K562 (cell line): Measurements from ENCODE around the gene ANKH. TPM values are rescaled to one million over a fixed set of nuclear protein-coding genes. Genes with fewer than 3 reads are reported as not detected.

ENCODE experiments used
- ATAC-seq: fragments of 200-7000 bp; cut with Tn5 transposase; 3 replicates; pipeline ENCODE4 v1.9.1; 2020; ENCODE audit warnings: moderate library complexity
- BruUV-seq: library from RNA; stranded (reverse); fragments of 400-500 nt; replicated peaks from 2 replicates; lab custom pipeline; 2021; lab: Mats Ljungman, UMichigan
- CTCF ChIA-PET: fragments of 300-600 bp; formaldehyde crosslinking; extraction: SDS; loops from one replicate; lab custom pipeline; 2021; ENCODE audit warnings: low intra/inter-chr PET ratio; lab: Yijun Ruan, JAX
- POLR2A ChIA-PET: fragments of 300-600, 350-650 bp; sonication (Branson Sonifier 250); formaldehyde crosslinking; extraction: SDS; loops from one replicate; lab custom pipeline; 2021; ENCODE audit warnings: antibody characterized with exemption, inconsistent platforms; lab: Yijun Ruan, JAX
- DNase-seq, 4 experiments: peaks; one replicate each; pipeline versions ENCODE4 v3.0.0 to v3.0.0-alpha.2; 2011 to 2018; ENCODE audit warnings: low spot score in 3 of 4, mixed read lengths in 3 of 4; ENCODE audit errors: extremely low read depth in 1 of 4
- FAIRE-seq: peaks from 2 replicates; lab custom pipeline; 2011; peaks lifted over from hg19 to GRCh38; lab: Jason Lieb, UNC
- H2AFZ ChIP-seq: 2 replicates; pipeline ENCODE4 v1.6.0; 2011; ENCODE audit warnings: low read depth, low read length, control low read depth, inconsistent platforms
- H3K27ac ChIP-seq: fragments of 200-600 bp; 3 replicates; pipeline ENCODE4 v1.8.0; 2011; ENCODE audit warnings: low read depth, mild to moderate bottlenecking, control low read depth, inconsistent platforms, low read length, moderate library complexity, mixed read lengths; ENCODE audit errors: extremely low read depth
- H3K27me3 ChIP-seq, 2 experiments: fragments of 300-600 bp in 1 of 2; 2 replicates in 1 of 2; 3 replicates in 1 of 2; pipeline versions ENCODE4 v1.6.0 to v1.8.0; 2011; ENCODE audit warnings: inconsistent platforms in 2 of 2, low read length in 2 of 2, mild to moderate bottlenecking in 1 of 2, mixed read lengths in 1 of 2, moderate library complexity in 1 of 2; ENCODE audit not compliant: control insufficient read depth in 2 of 2, insufficient read depth in 2 of 2
- H3K36me3 ChIP-seq: fragments of 300-600 bp; 3 replicates; pipeline ENCODE4 v1.8.0; 2011; ENCODE audit warnings: mild to moderate bottlenecking, low read length, inconsistent platforms; ENCODE audit not compliant: control insufficient read depth, insufficient read depth
- H3K4me1 ChIP-seq, 2 experiments: fragments of 200-600 bp in 1 of 2; replicated peaks in 1 of 2; 2 replicates in 1 of 2; 3 replicates in 1 of 2; pipeline versions ENCODE4 v1.5.1 to v1.8.0; 2011; ENCODE audit warnings: inconsistent platforms in 2 of 2, low read length in 2 of 2, mild to moderate bottlenecking in 1 of 2, mixed read lengths in 1 of 2, moderate library complexity in 1 of 2; ENCODE audit not compliant: control insufficient read depth in 2 of 2, insufficient read depth in 2 of 2
- H3K4me2 ChIP-seq: 2 replicates; pipeline ENCODE4 v1.6.1; 2011; ENCODE audit warnings: low read length, control low read depth, inconsistent platforms, mixed read lengths; ENCODE audit not compliant: insufficient read depth
- H3K4me3 ChIP-seq: fragments of 200-600 bp; sonication (generic), shearing (Covaris generic); 2 replicates; pipeline ENCODE4 v1.5.1; 2016; ENCODE audit warnings: control low read depth, inconsistent platforms
- H3K79me2 ChIP-seq: fragments of 200-600 bp; 3 replicates; pipeline ENCODE4 v1.8.0; 2011; ENCODE audit warnings: low read length, inconsistent platforms; ENCODE audit not compliant: control insufficient read depth, insufficient read depth
- H3K9ac ChIP-seq, 2 experiments: 2 replicates each; pipeline versions ENCODE4 v1.6.0 to v1.6.1; 2011; ENCODE audit warnings: low read depth in 2 of 2, low read length in 2 of 2, control low read depth in 1 of 2, inconsistent platforms in 1 of 2, mild to moderate bottlenecking in 1 of 2, mixed read lengths in 1 of 2; ENCODE audit not compliant: insufficient read depth in 1 of 2
- H3K9me1 ChIP-seq: one replicate; pipeline ENCODE4 v1.6.0; 2011; ENCODE audit warnings: inconsistent platforms, mild to moderate bottlenecking, low read length, moderate library complexity; ENCODE audit not compliant: control insufficient read depth, insufficient read depth
- H3K9me3 ChIP-seq: replicated peaks from 2 replicates; pipeline ENCODE4 v1.5.1; 2011; ENCODE audit warnings: low read depth, low read length, inconsistent platforms; ENCODE audit not compliant: control insufficient read depth, insufficient read depth
- H4K20me1 ChIP-seq: replicated peaks from 2 replicates; pipeline ENCODE4 v1.6.1; 2011; ENCODE audit warnings: low read length, inconsistent platforms, mixed read lengths; ENCODE audit not compliant: control insufficient read depth, insufficient read depth
- E2F3 ChIP-seq: fragments of 250-450 bp; sonication (Bioruptor Pico); IDR thresholded peaks from 2 replicates; pipeline ENCODE4 v1.4.0; 2020; ENCODE audit warnings: mild to moderate bottlenecking
- HOXB6 ChIP-seq: fragments of 250-450 bp; sonication (Bioruptor Pico); IDR thresholded peaks from 2 replicates; pipeline ENCODE4 v1.5.1; 2022; ENCODE audit warnings: mild to moderate bottlenecking, borderline replicate concordance
- KLF13 ChIP-seq: fragments of 450-650 bp; IDR thresholded peaks from 2 replicates; pipeline ENCODE4 v1.6.1; 2016; ENCODE audit warnings: missing genetic modification characterization, low read depth, mild to moderate bottlenecking, missing compliant biosample characterization, moderate library complexity, borderline replicate concordance
- NFRKB ChIP-seq: fragments of 450-650 bp; IDR thresholded peaks from 2 replicates; pipeline ENCODE4 v1.6.1; 2016; ENCODE audit warnings: low read depth
- TAF1 ChIP-seq: IDR thresholded peaks from 2 replicates; pipeline ENCODE4 v1.6.1; 2011; ENCODE audit warnings: mild to moderate bottlenecking, low read length, moderate library complexity; ENCODE audit not compliant: insufficient read depth, control insufficient read depth, severe bottlenecking; ENCODE audit errors: extremely low read depth
- ZKSCAN8 ChIP-seq: fragments of 200-800 bp; sonication (Bioruptor generic); IDR thresholded peaks from 2 replicates; pipeline ENCODE4 v1.6.1; 2016; ENCODE audit warnings: missing genetic modification characterization, missing compliant biosample characterization
- ZNF561 ChIP-seq: fragments of 450-650 bp; formaldehyde crosslinking; conservative IDR thresholded peaks from 2 replicates; pipeline ENCODE4 v1.4.0; 2020; ENCODE audit warnings: mild to moderate bottlenecking, moderate library complexity
- ZNF668 ChIP-seq: fragments of 250-450 bp; sonication (Bioruptor Pico); IDR thresholded peaks from 2 replicates; pipeline ENCODE4 v1.8.0; 2022; ENCODE audit warnings: mild to moderate bottlenecking, inconsistent platforms
- WGBS: fragments of 100-300 bp; shearing (Covaris generic); methylation state at CpG from one replicate; pipeline ENCODE4 v1.1.6; 2016; ENCODE audit warnings: low coverage, mixed read lengths; ENCODE audit not compliant: insufficient coverage; ENCODE audit errors: missing lambda C conversion rate; 5-methylcytosine and 5-hydroxymethylcytosine counted together
- in situ Hi-C: fragments of 300-500 bp; cut with MboI; formaldehyde crosslinking; loops from 4 replicates; pipeline ENCODE4 v1.15.0; 2018; ENCODE audit warnings: inconsistent platforms, mixed read lengths
- intact Hi-C: fragments of 100-400 bp; cut with micrococcal nuclease; formaldehyde crosslinking; loops from 2 replicates; pipeline ENCODE4 v1.14.2; 2022
- polyA plus RNA-seq, 8 experiments: library from polyadenylated mRNA; depleted of rRNA in 4 of 8; stranded (reverse) in 5 of 8; unstranded in 3 of 8; fragments of >200 nt; fragmentation: Nextera tagmentation in 2 of 8; fragmentation: Illumina TruSeq in 1 of 8; extraction: Ambion mirVana in 2 of 8; extraction: Trizol in 1 of 8; gene quantifications; 2 replicates each; pipeline versions ENCODE4 v1.2.1 to v1.2.3, GENCODE V29; 2011 to 2014; ENCODE audit warnings: inconsistent platforms in 1 of 8, missing spikeins in 1 of 8
- total RNA-seq, 7 experiments: library from RNA; depleted of rRNA in 6 of 7; stranded (reverse); fragments of >200 nt in 6 of 7; fragmentation: Illumina TruSeq in 2 of 7; extraction: Trizol in 2 of 7; gene quantifications; 2 replicates each; pipeline versions ENCODE4 v1.2.1 to v1.2.3, GENCODE V29; 2011 to 2021; ENCODE audit warnings: low replicate concordance in 1 of 7
- TF ChIP-seq, protein P1 (sequence below): fragments of 450-650 bp; formaldehyde crosslinking; IDR thresholded peaks from 2 replicates; pipeline ENCODE4 v1.4.0; 2020; ENCODE audit warnings: mild to moderate bottlenecking, moderate library complexity

ANKH gene
- total and polyA plus RNA-seq, 9 of the 15 experiments (the other 6 are each of a cell fraction or from before 2014, with no cell fraction given), result 0.79 to 12.2 (median 4.5) TPM

DNA sequence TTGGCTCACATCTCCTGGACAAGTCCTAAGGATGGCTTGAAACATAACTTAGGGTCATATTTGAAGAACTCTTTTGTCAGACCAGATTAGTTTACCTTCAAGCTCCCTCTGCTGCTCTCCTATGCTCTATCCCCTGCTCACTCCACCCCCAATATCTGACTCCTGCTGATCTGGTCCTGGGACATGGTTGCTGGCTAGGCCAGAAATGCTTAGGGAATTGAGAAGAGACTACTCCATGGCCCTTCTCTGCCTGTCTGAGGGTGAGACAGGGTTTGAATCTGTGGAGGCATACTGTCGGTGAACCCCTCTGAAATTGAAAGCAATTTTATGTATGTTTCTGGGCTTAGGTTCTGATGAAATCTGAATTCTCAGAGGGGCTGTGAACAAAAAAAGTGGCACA is 203.8 kb downstream of the ANKH start:
- Histone ChIP-seq H4K20me1 (peaks cover 14% of the 10 kb centered on the region; the same call in 1 of the 2 replicates), H3K4me2 (no peak overlapping the region), H3K9ac (no peak overlapping the region; a peak in 1 of 4 replicates), H3K27me3 (no peaks in the 10 kb centered on the region), H3K9me3 (no peaks in the 10 kb centered on the region), H3K9me1 (no peaks in the 10 kb centered on the region)
- no TSS peak for BruUV-seq
- CTCF ChIA-PET, result no interaction called here
- in situ Hi-C loops, result loop anchor here (10.0 kb wide), 1 partner anchor 663 kb away; no protein-coding TSS in a partner anchor
- DNase-seq (no peak), ATAC-seq (no peak)
- intact Hi-C loops, result no loop called here
- TF ChIP-seq ZNF668 (CRISPR knock-in tag) (no peak), ZNF561 (CRISPR knock-in tag) (no peak), ZKSCAN8 (CRISPR knock-in tag) (no peak), TAF1 (no peak), NFRKB (no peak), KLF13 (tag) (no peak), E2F3 (no peak), HOXB6 (no peak)
- TF ChIP-seq, protein P1, sequence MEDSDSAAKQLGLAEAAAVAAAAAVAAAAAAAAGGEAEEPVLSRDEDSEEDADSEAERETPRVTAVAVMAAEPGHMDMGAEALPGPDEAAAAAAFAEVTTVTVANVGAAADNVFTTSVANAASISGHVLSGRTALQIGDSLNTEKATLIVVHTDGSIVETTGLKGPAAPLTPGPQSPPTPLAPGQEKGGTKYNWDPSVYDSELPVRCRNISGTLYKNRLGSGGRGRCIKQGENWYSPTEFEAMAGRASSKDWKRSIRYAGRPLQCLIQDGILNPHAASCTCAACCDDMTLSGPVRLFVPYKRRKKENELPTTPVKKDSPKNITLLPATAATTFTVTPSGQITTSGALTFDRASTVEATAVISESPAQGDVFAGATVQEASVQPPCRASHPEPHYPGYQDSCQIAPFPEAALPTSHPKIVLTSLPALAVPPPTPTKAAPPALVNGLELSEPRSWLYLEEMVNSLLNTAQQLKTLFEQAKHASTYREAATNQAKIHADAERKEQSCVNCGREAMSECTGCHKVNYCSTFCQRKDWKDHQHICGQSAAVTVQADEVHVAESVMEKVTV (CRISPR knock-in tag), result no peak
- TF ChIP-seq, all 486 proteins: peak for 0
- POLR2A ChIA-PET, result interaction anchor here (1.2 to 1.6 kb wide), 2 partner anchors 9 to 36 kb away, joined by 3 to 4 read pairs; no protein-coding TSS in a partner anchor
- no peak overlapping the region for H3K27ac ChIP-seq
- H3K4me3 ChIP-seq, result no peak overlapping the region
- FAIRE-seq, result no peak
- H3K36me3 ChIP-seq, result peaks cover 17% of the 10 kb centered on the region; the same call in 1 of the 3 replicates
- H2AFZ ChIP-seq, result no peak overlapping the region
- WGBS, result 88% methylated on average over 1 of the region's 1 CpG
- peaks cover 19 to 24% of the 10 kb centered on the region in 2 experiments for H3K4me1 ChIP-seq
- H3K79me2 ChIP-seq, result peaks cover 93% of the 10 kb centered on the region
